Measurements from ENCODE around the gene CEBPA. TPM values are rescaled to one million over a fixed set of nuclear protein-coding genes. Genes with fewer than 3 reads are reported as not detected.

Gene CEBPA
- total RNA-seq, 1 experiment from 2014 or later, result 3.2 TPM

- TF ChIP-seq CTCF (conservative IDR thresholded peaks at IDR 0.05), result no peak
- H3K27me3 ChIP-seq (ENCODE audit: insufficient read depth, low read length), result no peaks in the 10 kb centered on the region
- no peaks in the 10 kb centered on the region for H3K9me3 ChIP-seq (ENCODE audit: control insufficient read depth, low read depth, low read length)
- H3K4me3 Mint-ChIP-seq, result no peak overlapping the region
- no peak overlapping the region for H3K27ac Mint-ChIP-seq
- no peak overlapping the region for H4K91ac ChIP-seq (ENCODE audit: insufficient read length, low read depth, low read length)
- no peaks in the 10 kb centered on the region for H3K79me2 ChIP-seq (ENCODE audit: insufficient read depth, low read length)
- no peaks in the 10 kb centered on the region for H3K23me2 ChIP-seq (ENCODE audit: insufficient read length, low read depth, low read length, poor library complexity, severe bottlenecking)
- no CpG with 5 or more reads among the region's 10 CpGs for WGBS (ENCODE audit: extremely low coverage, insufficient read length, low lambda C conversion rate)
- H3K4me1 ChIP-seq (ENCODE audit: insufficient read depth, low read length), result no peaks in the 10 kb centered on the region; the same call in 1 of the 2 replicates
- H4K8ac ChIP-seq (replicated peaks; ENCODE audit: insufficient read length, low read depth, low read length), result no peak overlapping the region
- no peak overlapping the region for H2BK20ac ChIP-seq (ENCODE audit: low read depth, low read length, poor library complexity, severe bottlenecking)
- no peak overlapping the region for H3K27ac ChIP-seq (ENCODE audit: insufficient read length, low read depth, low read length)
- H2BK12ac ChIP-seq (ENCODE audit: insufficient read length, low read depth, low read length), result no peak overlapping the region
- H2BK120ac ChIP-seq (ENCODE audit: low read depth, low read length, poor library complexity, severe bottlenecking), result no peak overlapping the region
- H2BK5ac ChIP-seq (ENCODE audit: insufficient read length, low read length), result no peak overlapping the region
- no peak overlapping the region for H3K18ac ChIP-seq (ENCODE audit: insufficient read length, low read depth, low read length)
- no peak overlapping the region for H2AK5ac ChIP-seq (ENCODE audit: insufficient read length, low read length)
- no peak for DNase-seq
- no peaks in the 10 kb centered on the region for H3K36me3 Mint-ChIP-seq (ENCODE audit: insufficient read depth in 1 of 3, low read depth in 3 of 3)
- no peak overlapping the region for H3K56ac ChIP-seq (ENCODE audit: insufficient read length, low read depth, low read length)
- no peak overlapping the region for H3K9ac ChIP-seq (ENCODE audit: extremely low read depth, insufficient read length, low read length)
- no peak overlapping the region for H3K23ac ChIP-seq (ENCODE audit: insufficient read length, low read depth, low read length)
- H3T11ph ChIP-seq (ENCODE audit: low read length), result no peak overlapping the region
- no peaks in the 10 kb centered on the region for H4K20me1 ChIP-seq (ENCODE audit: control insufficient read depth, insufficient read depth, insufficient read length)
- H3K14ac ChIP-seq (ENCODE audit: insufficient read depth, low read length), result no peak overlapping the region; the same call in 1 of the 2 replicates
- H2AFZ ChIP-seq (ENCODE audit: low read length), result no peak overlapping the region
- H3K4ac ChIP-seq (ENCODE audit: low read depth, low read length), result no peak overlapping the region
- H3K9me3 Mint-ChIP-seq, result no peaks in the 10 kb centered on the region; a peak in 1 of 5 replicates
- H3K4me2 ChIP-seq (ENCODE audit: insufficient read depth, insufficient read length, low read length), result no peak overlapping the region
- peaks cover 1% of the 10 kb centered on the region; the same call in 1 of the 2 replicates for H3K27me3 Mint-ChIP-seq (ENCODE audit: low read depth)
- no peak overlapping the region for H2BK15ac ChIP-seq (ENCODE audit: low read depth, low read length)
- H4K5ac ChIP-seq (ENCODE audit: insufficient read length, low read depth, low read length), result no peak overlapping the region
- no peaks in the 10 kb centered on the region for H3K79me1 ChIP-seq (ENCODE audit: insufficient read depth, low read depth, low read length, poor library complexity, severe bottlenecking)
- H3K4me1 Mint-ChIP-seq, result peaks cover 12 to 17% of the 10 kb centered on the region in 2 experiments
Observed at GRCh38 chr19:33269016-33269415, 33.3 kb downstream of the CEBPA start.

Measured in H9 (cell line).